SKM-1 treated with dmso at 0.1 percent for 144 hours (cell line): ENCODE measurements around the gene MACROD2.

Source experiments
- DNase-seq: peaks from one replicate; lab custom pipeline; 2025; ENCODE audit not compliant: unreplicated experiment; lab: John Stamatoyannopoulos, UW

The MACROD2 gene

GRCh38 chr20:14698605-14699373 lies 703.5 kb downstream of the MACROD2 start:
- no peak for DNase-seq

GRCh38 chr20:14700639-14700960 lies 705.3 kb downstream of the MACROD2 start:
- DNase-seq = no peak

GRCh38 chr20:14701326-14701725 lies 706.0 kb downstream of the MACROD2 start:
- no peak for DNase-seq

- DNase-seq = no peak
Measured at GRCh38 chr20:14706555-14706954, 711.2 kb downstream of the MACROD2 start.

- DNase-seq = no peak
Measured at GRCh38 chr20:14707026-14707680, 711.8 kb downstream of the MACROD2 start.

GRCh38 chr20:14707865-14708596 lies 712.7 kb downstream of the MACROD2 start:
- no peak for DNase-seq

GRCh38 chr20:14709439-14709838 lies 714.1 kb downstream of the MACROD2 start:
- DNase-seq = no peak

- no peak for DNase-seq
Measured at GRCh38 chr20:14710951-14711350, 715.6 kb downstream of the MACROD2 start.

GRCh38 chr20:14711652-14712051 lies 716.3 kb downstream of the MACROD2 start:
- no peak for DNase-seq

GRCh38 chr20:14712302-14712739 lies 717.0 kb downstream of the MACROD2 start:
- DNase-seq = no peak

GRCh38 chr20:14715400-14715799 lies 720.1 kb downstream of the MACROD2 start:
- DNase-seq = no peak

- no peak for DNase-seq
Measured at GRCh38 chr20:14716351-14716801, 721.1 kb downstream of the MACROD2 start.

GRCh38 chr20:14717134-14717999 lies 722.1 kb downstream of the MACROD2 start:
- DNase-seq = no peak

GRCh38 chr20:14720251-14720650 lies 724.9 kb downstream of the MACROD2 start:
- DNase-seq = no peak

GRCh38 chr20:14721926-14722452 lies 726.7 kb downstream of the MACROD2 start:
- no peak for DNase-seq

GRCh38 chr20:14723614-14724013 lies 728.3 kb downstream of the MACROD2 start:
- no peak for DNase-seq

- no peak for DNase-seq
Measured at GRCh38 chr20:14724036-14724435, 728.7 kb downstream of the MACROD2 start.

- DNase-seq = no peak
Measured at GRCh38 chr20:14724468-14724867, 729.2 kb downstream of the MACROD2 start.

GRCh38 chr20:14726591-14726990 lies 731.3 kb downstream of the MACROD2 start:
- DNase-seq = no peak

GRCh38 chr20:14727485-14728150 lies 732.3 kb downstream of the MACROD2 start:
- no peak for DNase-seq
